BLaER1 treated with 17β-estradiol and CSF1 and Interleukin-3, amounts not matched to agents 10 nM and 100 nM (cell line): ENCODE measurements around the gene ZNF669.

ENCODE experiments used
- H3K27ac ChIP-seq, 11 experiments: shearing (Covaris generic); formaldehyde crosslinking; 2 replicates each; pipeline ENCODE4 v1.8.1; 2022
- H3K27me3 ChIP-seq, 11 experiments: shearing (Covaris generic); formaldehyde crosslinking; 2 replicates each; pipeline ENCODE4 v1.8.1; 2022
- H3K36me3 ChIP-seq, 11 experiments: shearing (Covaris generic); formaldehyde crosslinking; 2 replicates each; pipeline ENCODE4 v1.8.1; 2022
- H3K4me1 ChIP-seq, 10 experiments: shearing (Covaris generic); formaldehyde crosslinking; 2 replicates each; pipeline ENCODE4 v1.8.1; 2022
- H3K4me2 ChIP-seq, 11 experiments: shearing (Covaris generic); formaldehyde crosslinking; 2 replicates each; pipeline ENCODE4 v1.8.1; 2022
- H3K4me3 ChIP-seq, 10 experiments: shearing (Covaris generic); formaldehyde crosslinking; 2 replicates each; pipeline ENCODE4 v1.8.1; 2022
- H3K9ac ChIP-seq, 11 experiments: shearing (Covaris generic); formaldehyde crosslinking; 2 replicates each; pipeline ENCODE4 v1.8.1; 2022
- H3K9me3 ChIP-seq, 11 experiments: shearing (Covaris generic); formaldehyde crosslinking; replicated peaks in 1 of 11; 2 replicates each; pipeline ENCODE4 v1.8.1; 2022
- H4K20me1 ChIP-seq, 11 experiments: shearing (Covaris generic); formaldehyde crosslinking; 2 replicates each; pipeline ENCODE4 v1.8.1; 2022
- Cebpa-rat ChIP-seq, 11 experiments: shearing (Covaris generic); IDR thresholded peaks; 2 replicates each; pipeline ENCODE4 v1.8.1; 2022

ZNF669 gene

DNA sequence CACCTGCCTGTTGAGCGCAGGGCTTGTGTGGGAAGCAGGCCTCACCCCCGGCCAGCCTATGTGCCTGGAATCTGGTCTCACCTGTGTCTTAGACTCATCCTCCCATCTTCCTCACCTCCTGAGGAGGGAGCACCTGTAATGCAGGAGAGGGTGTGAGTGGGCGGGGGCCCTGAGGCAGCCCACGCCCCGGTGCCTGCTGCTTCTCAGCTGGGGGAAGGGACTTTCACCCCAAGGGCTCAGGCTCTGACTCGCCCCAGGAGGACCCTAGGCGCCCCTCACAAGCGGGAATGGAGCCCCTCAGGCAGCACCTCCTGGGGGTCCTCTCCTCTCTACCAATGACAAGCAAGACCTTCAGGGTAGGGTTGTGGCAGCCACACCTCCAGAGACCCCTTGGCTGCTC, 18.8 kb downstream of the ZNF669 start:
- no peak overlapping the region for H3K9ac ChIP-seq
- H3K4me1 ChIP-seq: peaks cover 1 to 6% (median 3%) of the 10 kb centered on the region in 10 experiments; a peak in 11 of 20 replicates
- no peak overlapping the region for H3K4me3 ChIP-seq
- no peak for TF ChIP-seq Cebpa-rat (IDR thresholded peaks at IDR 0.05)
- peaks cover 22 to 50% (median 34%) of the 10 kb centered on the region in 11 experiments for H3K9me3 ChIP-seq
- H3K4me2 ChIP-seq: no peak overlapping the region
- no peak overlapping the region for H3K27ac ChIP-seq
- no peaks in the 10 kb centered on the region; a peak in 1 of 22 replicates for H3K36me3 ChIP-seq
- H4K20me1 ChIP-seq: no peaks in the 10 kb centered on the region
- H3K27me3 ChIP-seq: no peaks in the 10 kb centered on the region

DNA sequence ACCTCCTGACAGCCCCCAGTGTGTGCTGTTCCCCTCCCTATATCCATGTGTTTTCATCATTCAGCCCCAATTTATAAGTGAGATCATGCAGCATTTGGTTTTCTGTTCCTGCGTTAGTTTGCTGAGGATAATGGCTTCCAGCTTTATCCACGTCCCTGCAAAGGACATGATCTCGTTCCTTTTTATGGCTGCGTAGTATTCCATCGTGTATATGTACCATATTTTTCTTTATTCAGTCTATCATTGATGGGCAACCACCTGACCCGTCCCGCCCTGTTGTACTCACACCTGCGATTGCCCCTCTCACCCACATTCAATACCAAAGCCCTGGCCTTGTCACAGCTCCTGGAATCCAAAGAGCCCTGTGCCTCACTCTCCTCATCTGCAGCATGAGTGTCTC, 19.4 kb downstream of the ZNF669 start:
- Histone ChIP-seq H3K4me3 (no peak overlapping the region), H3K4me2 (no peak overlapping the region), H3K9ac (no peak overlapping the region), H4K20me1 (no peaks in the 10 kb centered on the region), H3K27me3 (no peaks in the 10 kb centered on the region), H3K9me3 (peaks cover 22 to 53% (median 35%) of the 10 kb centered on the region in 11 experiments), H3K36me3 (no peaks in the 10 kb centered on the region; a peak in 1 of 22 replicates), H3K27ac (no peak overlapping the region), H3K4me1 (peaks cover 5 to 11% (median 7%) of the 10 kb centered on the region in 10 experiments; a peak in 19 of 20 replicates)
- no peak for TF ChIP-seq Cebpa-rat (IDR thresholded peaks at IDR 0.05)

DNA sequence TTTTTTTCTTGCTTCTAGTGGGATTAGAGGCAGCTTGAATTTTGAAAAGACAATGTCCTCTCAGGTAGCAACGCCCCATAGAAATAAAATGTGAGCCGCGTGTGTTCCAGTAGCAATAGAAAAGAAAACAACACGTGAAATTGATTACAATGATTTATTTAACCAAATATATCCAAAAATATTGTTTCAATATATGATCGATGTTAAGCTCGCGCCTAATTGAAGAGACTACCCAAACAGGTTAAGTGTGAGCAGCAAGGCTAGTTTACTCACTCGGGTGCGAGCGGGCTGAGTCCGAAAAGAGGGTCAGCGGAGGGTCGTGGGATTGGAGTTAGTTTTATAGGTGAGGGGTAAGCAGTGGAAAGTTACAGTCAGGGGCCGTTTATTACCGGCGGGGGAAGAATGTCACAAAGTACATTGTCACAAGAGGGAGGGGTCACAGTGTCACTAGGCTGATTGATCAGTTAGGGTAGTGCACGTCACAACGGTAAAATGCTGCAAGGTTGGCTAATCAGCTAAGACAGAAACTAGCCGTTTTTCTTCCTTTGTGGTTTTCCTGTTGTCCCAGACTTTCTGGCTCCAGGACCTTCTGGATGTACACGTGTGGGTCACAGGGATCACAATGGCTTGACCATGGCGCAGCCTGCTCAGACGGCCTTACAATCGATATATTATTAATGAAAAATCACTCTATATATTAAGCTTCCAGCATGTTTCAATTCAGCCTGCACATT, 24.8 kb downstream of the ZNF669 start:
- no peaks in the 10 kb centered on the region; a peak in 2 of 22 replicates for H4K20me1 ChIP-seq
- peak overlapping the region; percentile 84 to 99 (median 92) for H3K4me3 ChIP-seq
- H3K9me3 ChIP-seq: peaks cover 37 to 64% (median 55%) of the 10 kb centered on the region in 11 experiments
- peak overlapping the region in 9 of 11 experiments; percentile 91 to 96 (median 92); a peak in 18 of 22 replicates for H3K27ac ChIP-seq
- TF ChIP-seq Cebpa-rat (IDR thresholded peaks at IDR 0.05): no peak
- H3K27me3 ChIP-seq: no peaks in the 10 kb centered on the region
- peak overlapping the region; percentile 83 to 95 (median 91) for H3K4me2 ChIP-seq
- H3K36me3 ChIP-seq: peaks cover 17 to 29% (median 28%) of the 10 kb centered on the region in 11 experiments
- peaks cover 22 to 33% (median 29%) of the 10 kb centered on the region in 10 experiments for H3K4me1 ChIP-seq
- peak overlapping the region; percentile 22 to 95 (median 92); a peak in 20 of 22 replicates for H3K9ac ChIP-seq

DNA sequence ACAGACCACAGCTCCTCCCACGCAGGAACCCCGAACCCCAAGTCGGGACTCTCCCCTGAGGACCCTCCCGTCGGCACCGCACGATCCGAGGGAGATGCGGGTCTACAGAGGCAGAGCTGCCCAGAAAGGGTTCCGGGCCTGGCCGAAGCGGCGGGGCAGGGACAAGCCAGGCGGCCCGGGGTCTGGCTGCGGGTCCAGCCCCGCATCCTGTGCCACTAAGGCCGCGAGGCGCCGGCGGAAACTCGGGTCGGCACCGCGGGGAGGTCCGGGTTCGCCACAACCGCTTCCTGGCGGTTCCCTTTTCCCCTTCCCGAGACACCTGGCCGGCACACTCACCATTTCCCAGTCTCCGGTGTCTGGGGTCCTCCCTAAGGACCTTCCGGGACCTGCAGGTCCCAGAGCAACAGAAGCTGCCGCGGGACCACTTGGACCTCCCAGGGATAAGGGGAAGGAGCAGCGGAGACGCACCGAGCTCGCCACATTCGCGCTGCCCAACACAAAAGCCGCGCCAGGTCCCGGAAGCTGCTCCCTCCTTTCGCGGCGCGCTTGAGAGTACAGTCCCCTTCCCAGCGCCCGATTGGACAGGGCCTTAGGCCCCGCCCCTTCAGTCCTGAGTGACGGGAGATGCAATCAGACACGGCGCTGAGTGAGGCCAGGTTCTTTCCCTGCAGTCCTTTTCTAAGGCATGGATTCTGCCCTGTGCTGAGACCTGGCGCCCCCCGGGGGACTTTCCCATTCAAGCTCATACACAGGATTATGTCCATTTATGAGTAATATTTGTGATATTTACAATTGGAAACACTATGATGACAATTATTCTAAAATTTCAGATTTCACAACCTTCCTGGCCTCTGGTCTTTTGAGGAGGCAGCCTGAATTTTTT, 25.7 kb downstream of the ZNF669 start, which contains the start of gene ZNF670:
Gene ZNF670, minus strand, starts transcription at position 554 of the 883 bp plus-strand sequence. Its CDS starts 215 bp downstream, at position 339.
- no peak for TF ChIP-seq Cebpa-rat (IDR thresholded peaks at IDR 0.05)
- H3K27ac ChIP-seq: peak within 1 kb of the TSS; percentile 89 to 96 (median 91)
- peaks cover 25 to 37% (median 36%) of the 10 kb centered on the region in 11 experiments for H3K36me3 ChIP-seq
- H3K4me1 ChIP-seq: peaks cover 22 to 33% (median 29%) of the 10 kb centered on the region in 10 experiments
- peaks cover 40 to 67% (median 57%) of the 10 kb centered on the region in 11 experiments for H3K9me3 ChIP-seq
- H3K9ac ChIP-seq: peak within 1 kb of the TSS; percentile 89 to 95 (median 92)
- no peaks in the 10 kb centered on the region; a peak in 3 of 22 replicates for H4K20me1 ChIP-seq
- H3K4me2 ChIP-seq: peak within 1 kb of the TSS; percentile 83 to 95 (median 91)
- no peaks in the 10 kb centered on the region for H3K27me3 ChIP-seq
- peak within 1 kb of the TSS; percentile 84 to 99 (median 92) for H3K4me3 ChIP-seq

DNA sequence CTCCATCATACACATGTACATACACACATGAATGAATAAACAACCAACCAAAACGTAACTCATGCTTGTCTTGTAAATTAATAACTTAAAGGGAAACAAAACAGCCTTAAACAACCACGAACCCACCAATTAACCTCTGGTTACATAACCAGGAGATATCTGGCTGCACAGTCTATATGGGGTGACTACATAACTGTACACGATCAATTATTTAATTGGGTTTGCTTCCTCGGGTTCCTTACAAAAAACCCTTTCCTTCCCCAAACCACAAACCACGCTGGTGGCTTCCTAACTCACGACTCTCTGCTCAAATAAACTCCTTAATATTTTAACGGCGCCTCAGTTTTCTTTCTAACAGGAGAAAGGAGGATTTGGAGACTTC, 26.3 kb downstream of the ZNF669 start:
- TF ChIP-seq Cebpa-rat (IDR thresholded peaks at IDR 0.05): no peak
- peak overlapping the region; percentile 89 to 96 (median 91) for H3K27ac ChIP-seq
- H3K27me3 ChIP-seq: no peaks in the 10 kb centered on the region
- peaks cover 30 to 43% (median 42%) of the 10 kb centered on the region in 11 experiments for H3K36me3 ChIP-seq
- H3K9ac ChIP-seq: peak overlapping the region; percentile 89 to 95 (median 92)
- peak overlapping the region; percentile 83 to 95 (median 91) for H3K4me2 ChIP-seq
- peaks cover 22 to 33% (median 29%) of the 10 kb centered on the region in 10 experiments for H3K4me1 ChIP-seq
- H4K20me1 ChIP-seq: no peaks in the 10 kb centered on the region; a peak in 3 of 22 replicates
- peaks cover 40 to 67% (median 59%) of the 10 kb centered on the region in 11 experiments for H3K9me3 ChIP-seq
- peak overlapping the region; percentile 84 to 99 (median 92) for H3K4me3 ChIP-seq

DNA sequence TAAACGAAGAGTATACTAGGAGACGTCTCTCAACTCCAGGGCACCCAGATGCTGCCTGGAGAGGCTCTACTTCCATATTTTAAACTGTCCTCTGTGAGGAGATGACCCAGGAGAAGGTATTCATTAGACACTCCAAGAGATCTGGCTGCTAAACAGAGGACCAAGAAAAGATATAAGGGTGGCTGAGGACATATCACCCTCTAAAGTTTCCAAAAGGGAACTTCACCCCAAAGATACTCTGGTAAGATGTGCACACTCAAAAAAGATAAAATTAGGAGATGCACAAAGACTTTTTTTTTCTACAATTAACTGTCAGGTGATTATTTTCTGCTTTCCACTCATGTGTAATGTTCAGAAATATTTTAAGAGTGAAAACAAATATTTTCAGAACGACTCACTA, 26.9 kb downstream of the ZNF669 start:
- Histone ChIP-seq H3K27me3 (no peaks in the 10 kb centered on the region), H3K36me3 (peaks cover 31 to 50% (median 46%) of the 10 kb centered on the region in 11 experiments), H3K4me3 (peak overlapping the region; percentile 84 to 99 (median 92)), H3K9me3 (peaks cover 46 to 67% (median 61%) of the 10 kb centered on the region in 11 experiments), H3K27ac (peak overlapping the region in 3 of 11 experiments; percentile 91 to 93 (median 91); a peak in 4 of 22 replicates), H4K20me1 (no peaks in the 10 kb centered on the region; a peak in 3 of 22 replicates), H3K4me1 (peaks cover 22 to 33% (median 29%) of the 10 kb centered on the region in 10 experiments), H3K4me2 (peak overlapping the region; percentile 83 to 95 (median 91)), H3K9ac (peak overlapping the region; percentile 89 to 95 (median 92); a peak in 17 of 22 replicates)
- no peak for TF ChIP-seq Cebpa-rat (IDR thresholded peaks at IDR 0.05)

DNA sequence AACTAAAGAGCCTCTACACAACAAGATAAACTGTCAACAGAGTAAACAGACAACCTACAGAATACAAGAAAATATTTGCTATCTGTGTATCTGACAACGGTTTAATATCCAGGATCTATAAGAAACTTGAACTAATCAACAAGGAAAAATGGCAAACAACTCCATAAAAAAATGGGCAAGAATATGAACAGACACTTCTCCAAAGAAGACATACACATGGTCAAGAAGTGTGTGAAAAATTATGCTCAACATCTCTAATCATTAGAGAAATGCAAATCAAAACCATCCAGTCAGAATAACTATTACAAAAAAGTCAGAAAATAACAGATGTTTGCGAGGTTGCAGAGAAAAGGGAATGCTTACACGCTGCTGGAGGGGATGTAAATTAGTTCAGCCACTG, 33.5 kb downstream of the ZNF669 start:
- H3K9ac ChIP-seq: no peak overlapping the region
- peaks cover 77 to 98% (median 91%) of the 10 kb centered on the region in 11 experiments for H3K36me3 ChIP-seq
- no peak overlapping the region for H3K27ac ChIP-seq
- no peaks in the 10 kb centered on the region; a peak in 2 of 22 replicates for H4K20me1 ChIP-seq
- H3K27me3 ChIP-seq: no peaks in the 10 kb centered on the region
- H3K9me3 ChIP-seq: peaks cover 99 to 100% (median 100%) of the 10 kb centered on the region in 11 experiments
- TF ChIP-seq Cebpa-rat (IDR thresholded peaks at IDR 0.05): no peak
- H3K4me2 ChIP-seq: no peak overlapping the region
- H3K4me1 ChIP-seq: no peaks in the 10 kb centered on the region
- H3K4me3 ChIP-seq: no peak overlapping the region; a peak in 1 of 20 replicates

DNA sequence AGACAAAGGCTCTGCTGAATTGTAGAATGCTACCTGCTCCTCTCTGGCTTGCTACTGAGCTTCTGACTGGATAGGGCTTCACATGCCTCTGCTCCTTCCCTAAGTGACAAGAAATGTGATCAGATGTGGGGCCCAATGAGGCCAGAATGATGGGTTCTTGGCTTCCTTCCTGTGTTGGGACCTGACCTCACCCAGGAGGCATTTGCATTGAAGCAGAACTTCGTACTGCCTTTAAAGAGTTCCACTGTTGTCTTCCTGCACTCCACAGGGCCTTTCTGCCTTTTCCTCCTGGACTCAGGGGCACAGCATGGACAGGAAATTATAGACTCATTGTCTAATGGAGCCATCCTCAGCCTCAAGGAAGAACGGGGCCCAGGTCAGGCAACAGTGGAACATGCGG, 39.9 kb downstream of the ZNF669 start:
- Histone ChIP-seq H3K36me3 (peaks cover 69 to 96% (median 92%) of the 10 kb centered on the region in 11 experiments), H3K9ac (no peak overlapping the region), H3K9me3 (peaks cover 100% of the 10 kb centered on the region in 11 experiments), H4K20me1 (no peaks in the 10 kb centered on the region; a peak in 1 of 22 replicates), H3K27me3 (no peaks in the 10 kb centered on the region), H3K4me2 (no peak overlapping the region), H3K4me3 (peak overlapping the region in 7 of 10 experiments; percentile 2 to 26 (median 12); a peak in 8 of 20 replicates), H3K4me1 (peaks cover 0 to 18% (median 0%) of the 10 kb centered on the region in 10 experiments; a peak in 5 of 20 replicates), H3K27ac (no peak overlapping the region)
- no peak for TF ChIP-seq Cebpa-rat (IDR thresholded peaks at IDR 0.05)
